GM21576 (cell line): ENCODE measurements around the gene ANGEL1.

Experiments used
- ATAC-seq: cut with Tn5 transposase; IDR thresholded peaks from one replicate; pipeline ENCODE4 v1.9.1; 2021; ENCODE audit warnings: mild to moderate bottlenecking, moderate library complexity; ENCODE audit not compliant: unreplicated experiment

The ANGEL1 gene

GRCh38 chr14:76780360-76780759 lies 32.3 kb downstream of the ANGEL1 start:
- ATAC-seq: no peak

GRCh38 chr14:76780058-76780345 lies 32.7 kb downstream of the ANGEL1 start:
- ATAC-seq: no peak

GRCh38 chr14:76779221-76780057 lies 33.2 kb downstream of the ANGEL1 start:
- ATAC-seq: no peak

GRCh38 chr14:76778546-76779215 lies 34.0 kb downstream of the ANGEL1 start:
- no peak for ATAC-seq

- no peak for ATAC-seq
These were observed 35.0 kb downstream of the ANGEL1 start for GRCh38 chr14:76777721-76778120.

- ATAC-seq: no peak
These were observed 36.0 kb downstream of the ANGEL1 start for GRCh38 chr14:76776428-76777251.

GRCh38 chr14:76775695-76776427 lies 36.8 kb downstream of the ANGEL1 start:
- ATAC-seq: no peak

GRCh38 chr14:76774821-76775694 lies 37.6 kb downstream of the ANGEL1 start:
- ATAC-seq: no peak

GRCh38 chr14:76773956-76774820 lies 38.5 kb downstream of the ANGEL1 start:
- no peak for ATAC-seq

GRCh38 chr14:76773188-76773885 lies 39.3 kb downstream of the ANGEL1 start:
- ATAC-seq: no peak

GRCh38 chr14:76772300-76773187 lies 40.1 kb downstream of the ANGEL1 start:
- ATAC-seq: no peak

- ATAC-seq: no peak
These were observed 41.2 kb downstream of the ANGEL1 start for GRCh38 chr14:76771437-76771980.

- ATAC-seq: no peak
These were observed 41.9 kb downstream of the ANGEL1 start for GRCh38 chr14:76770521-76771436.

- ATAC-seq: no peak
These were observed 42.9 kb downstream of the ANGEL1 start for GRCh38 chr14:76769636-76770292.

- no peak for ATAC-seq
These were observed 43.8 kb downstream of the ANGEL1 start for GRCh38 chr14:76768671-76769500.
